Measurements from ENCODE around the gene APMAP. TPM values are rescaled to one million over a fixed set of nuclear protein-coding genes. Genes with fewer than 3 reads are reported as not detected.

Gene APMAP
- total RNA-seq, 1 donor from 2014 or later = 29.7 TPM

- H3K9me3 ChIP-seq = no peaks in the 10 kb centered on the region
- no peak overlapping the region for H3K4me3 ChIP-seq
- peaks cover 5% of the 10 kb centered on the region for H3K4me1 ChIP-seq
- TF ChIP-seq POLR2A (IDR thresholded peaks at IDR 0.05) (no peak), CTCF (IDR thresholded peaks at IDR 0.05) (no peak), POLR2AphosphoS5 (IDR thresholded peaks at IDR 0.05; ENCODE audit: insufficient read depth in 1 of 2, low read depth in 1 of 2) (no peak)
- H3K27me3 ChIP-seq = no peaks in the 10 kb centered on the region
- H3K36me3 ChIP-seq = peaks cover 0 to 70% of the 10 kb centered on the region in 2 donors
- DNase-seq (ENCODE audit: extremely low spot score in 2 of 2) = no peak
- intact Hi-C loops (cut with DNase I) = no loop called here
- H3K27ac ChIP-seq = no peak overlapping the region
Measured at GRCh38 chr20:25011831-25012241, 19.3 kb upstream of the APMAP start.

- Histone ChIP-seq H3K9me3 (no peaks in the 10 kb centered on the region), H3K36me3 (peaks cover 0 to 67% of the 10 kb centered on the region in 2 donors), H3K4me3 (no peak overlapping the region), H3K4me1 (no peaks in the 10 kb centered on the region), H3K27me3 (no peaks in the 10 kb centered on the region), H3K27ac (no peak overlapping the region)
- TF ChIP-seq CTCF (IDR thresholded peaks at IDR 0.05) = no peak
- no peak for TF ChIP-seq POLR2A (IDR thresholded peaks at IDR 0.05)
- TF ChIP-seq POLR2AphosphoS5 (IDR thresholded peaks at IDR 0.05; ENCODE audit: insufficient read depth in 1 of 2, low read depth in 1 of 2) = no peak
- no peak for DNase-seq (ENCODE audit: extremely low spot score in 2 of 2)
- intact Hi-C loops (cut with DNase I) = no loop called here
Measured at GRCh38 chr20:25011261-25011660, 18.7 kb upstream of the APMAP start.

- H3K9me3 ChIP-seq = no peaks in the 10 kb centered on the region
- H3K4me3 ChIP-seq = no peak overlapping the region
- no peaks in the 10 kb centered on the region for H3K4me1 ChIP-seq
- TF ChIP-seq CTCF (IDR thresholded peaks at IDR 0.05) = no peak
- TF ChIP-seq POLR2A (IDR thresholded peaks at IDR 0.05) = no peak
- no peak for TF ChIP-seq POLR2AphosphoS5 (IDR thresholded peaks at IDR 0.05; ENCODE audit: insufficient read depth in 1 of 2, low read depth in 1 of 2)
- no peak overlapping the region for H3K27ac ChIP-seq
- DNase-seq (ENCODE audit: extremely low spot score in 2 of 2) = no peak
- intact Hi-C loops (cut with DNase I) = no loop called here
- H3K36me3 ChIP-seq = peaks cover 0 to 64% of the 10 kb centered on the region in 2 donors
- H3K27me3 ChIP-seq = no peaks in the 10 kb centered on the region
Measured at GRCh38 chr20:25009218-25010145, 16.9 kb upstream of the APMAP start.

- H3K4me3 ChIP-seq = no peak overlapping the region
- H3K9me3 ChIP-seq = no peaks in the 10 kb centered on the region
- intact Hi-C loops (cut with DNase I) = no loop called here
- H3K36me3 ChIP-seq = peaks cover 0 to 59% of the 10 kb centered on the region in 2 donors
- TF ChIP-seq POLR2A (IDR thresholded peaks at IDR 0.05) (no peak), CTCF (IDR thresholded peaks at IDR 0.05) (no peak), POLR2AphosphoS5 (IDR thresholded peaks at IDR 0.05; ENCODE audit: insufficient read depth in 1 of 2, low read depth in 1 of 2) (no peak)
- H3K27ac ChIP-seq = no peak overlapping the region
- DNase-seq (ENCODE audit: extremely low spot score in 2 of 2) = no peak
- H3K4me1 ChIP-seq = no peaks in the 10 kb centered on the region
- no peaks in the 10 kb centered on the region for H3K27me3 ChIP-seq
Measured at GRCh38 chr20:25008388-25009217, 16.1 kb upstream of the APMAP start.
